Type B pancreatic cell (in vitro differentiated cells): ENCODE results near the gene KRT85. TPM values are rescaled to one million over a fixed set of nuclear protein-coding genes. Genes with fewer than 3 reads are reported as not detected.

Source experiments
- DNase-seq: peaks from one replicate; pipeline ENCODE4 v3.0.0; 2021; ENCODE audit warnings: mixed read lengths; ENCODE audit not compliant: unreplicated experiment; ENCODE audit errors: extremely low spot score
- H3K27ac Mint-ChIP-seq: 2 replicates; pipeline ENCODE4 v1.8.0; 2021; ENCODE audit warnings: mild to moderate bottlenecking, mixed read lengths
- H3K27me3 Mint-ChIP-seq: 2 replicates; pipeline ENCODE4 v1.8.0; 2021; ENCODE audit warnings: mixed read lengths
- H3K36me3 Mint-ChIP-seq: 2 replicates; pipeline ENCODE4 v1.8.0; 2021; ENCODE audit warnings: mixed read lengths
- H3K4me1 Mint-ChIP-seq: one replicate; pipeline ENCODE4 v1.8.0; 2021; ENCODE audit warnings: mixed read lengths; ENCODE audit not compliant: unreplicated experiment
- H3K4me3 Mint-ChIP-seq: 2 replicates; pipeline ENCODE4 v1.8.0; 2021; ENCODE audit warnings: mild to moderate bottlenecking, mixed read lengths
- H3K9me3 Mint-ChIP-seq: 2 replicates; pipeline ENCODE4 v1.8.0; 2021; ENCODE audit warnings: mixed read lengths
- CTCF ChIP-seq: fragments of 200-600 bp; sonication (generic); conservative IDR thresholded peaks from 2 replicates; pipeline ENCODE4 v1.5.0; 2021; ENCODE audit warnings: antibody characterized with exemption, mild to moderate bottlenecking
- total RNA-seq: library from RNA; stranded (reverse); gene quantifications from 2 replicates; pipeline ENCODE4 v1.2.1, GENCODE V29; 2021; ENCODE audit warnings: low replicate concordance

KRT85 gene
- total RNA-seq, 1 donor from 2014 or later: not detected

DNA sequence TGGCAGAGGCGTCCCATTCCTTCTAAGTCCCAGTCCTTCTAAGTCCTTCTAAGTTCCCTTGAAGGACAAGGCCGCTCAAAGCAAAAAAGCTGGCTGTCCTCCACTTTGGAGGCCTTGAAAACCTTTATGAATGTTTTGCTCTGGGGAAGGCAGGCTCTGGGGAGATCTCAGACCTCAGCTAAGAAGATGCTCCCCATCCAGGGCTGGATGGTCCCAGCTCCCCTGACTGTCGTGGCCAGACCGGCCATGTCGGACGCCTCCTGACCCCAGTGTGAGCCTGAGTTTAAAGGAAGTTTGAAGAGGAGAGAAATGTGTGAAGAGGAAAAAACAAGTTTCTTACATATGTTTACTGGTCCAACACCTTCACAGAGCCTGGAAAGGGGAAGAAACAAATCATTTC is 12.3 kb upstream of the KRT85 start:
- Mint-ChIP-seq H3K4me3 (no peak overlapping the region), H3K36me3 (no peaks in the 10 kb centered on the region), H3K27ac (no peak overlapping the region), H3K9me3 (no peaks in the 10 kb centered on the region), H3K4me1 (no peaks in the 10 kb centered on the region), H3K27me3 (peaks cover 24% of the 10 kb centered on the region)
- no peak for TF ChIP-seq CTCF
- DNase-seq: no peak

GRCh38 chr12:52378091-52378490 is 10.8 kb upstream of the KRT85 start:
- no peak for TF ChIP-seq CTCF
- Mint-ChIP-seq H3K27me3 (peaks cover 24% of the 10 kb centered on the region), H3K36me3 (no peaks in the 10 kb centered on the region), H3K9me3 (no peaks in the 10 kb centered on the region), H3K4me1 (no peaks in the 10 kb centered on the region), H3K27ac (no peak overlapping the region), H3K4me3 (no peak overlapping the region)
- DNase-seq: no peak

- H3K4me3 Mint-ChIP-seq: no peak overlapping the region
- no peaks in the 10 kb centered on the region for H3K36me3 Mint-ChIP-seq
- no peak overlapping the region for H3K27ac Mint-ChIP-seq
- TF ChIP-seq CTCF: no peak
- H3K9me3 Mint-ChIP-seq: no peaks in the 10 kb centered on the region
- H3K4me1 Mint-ChIP-seq: peaks cover 4% of the 10 kb centered on the region
- DNase-seq: no peak
- H3K27me3 Mint-ChIP-seq: peaks cover 24% of the 10 kb centered on the region
Measured at GRCh38 chr12:52377266-52377665, 10.0 kb upstream of the KRT85 start.

DNA sequence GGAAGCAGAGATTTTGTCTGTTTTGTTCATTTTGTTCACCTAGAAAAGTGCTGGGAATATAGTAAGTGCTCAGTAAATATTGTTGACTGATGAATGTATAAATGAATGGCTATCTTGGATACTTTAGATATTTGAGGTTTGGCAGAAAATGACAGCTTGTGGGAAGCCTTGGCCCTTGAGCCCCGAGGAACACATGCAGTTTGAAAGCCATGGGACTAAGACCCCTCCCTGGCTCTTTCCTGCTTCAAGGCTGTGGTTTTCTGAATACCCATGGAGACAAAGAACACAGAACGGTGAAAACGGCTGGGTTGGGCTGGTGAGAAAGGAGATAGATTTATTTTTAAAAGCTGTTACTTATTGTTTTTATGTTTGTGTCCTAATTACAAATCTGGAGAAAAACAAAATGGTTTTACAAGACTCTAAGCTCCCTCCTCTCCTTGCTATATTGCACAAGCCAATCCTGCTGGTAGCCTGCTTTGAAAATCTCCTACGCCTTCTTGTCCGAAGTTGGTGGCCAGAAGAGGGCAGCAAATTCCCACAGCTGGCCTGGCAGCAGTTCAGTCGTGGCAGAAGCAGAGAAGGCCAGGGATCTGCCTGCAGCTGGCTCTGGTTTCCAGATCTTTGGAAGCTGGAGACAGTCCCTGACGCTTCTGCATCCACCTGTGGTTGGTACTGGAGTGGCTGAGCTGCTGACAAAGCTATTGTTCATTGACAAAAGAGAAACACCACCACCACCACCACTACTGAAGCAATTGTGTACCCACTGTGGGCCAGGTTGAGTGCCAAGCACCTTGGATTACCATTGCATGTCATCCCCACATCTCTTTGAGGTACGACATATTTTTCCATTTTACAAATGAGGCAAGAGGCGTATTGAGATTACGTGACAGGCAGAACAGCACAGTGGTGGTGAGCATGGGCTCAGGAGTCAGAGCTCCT is 5.2 kb upstream of the KRT85 start:
- no peaks in the 10 kb centered on the region for H3K36me3 Mint-ChIP-seq
- TF ChIP-seq CTCF: peak; percentile 88
- DNase-seq: peak; percentile 82
- no peak overlapping the region for H3K27ac Mint-ChIP-seq
- no peak overlapping the region for H3K4me3 Mint-ChIP-seq
- no peaks in the 10 kb centered on the region for H3K9me3 Mint-ChIP-seq
- peaks cover 12% of the 10 kb centered on the region for H3K4me1 Mint-ChIP-seq
- peaks cover 19% of the 10 kb centered on the region for H3K27me3 Mint-ChIP-seq

DNA sequence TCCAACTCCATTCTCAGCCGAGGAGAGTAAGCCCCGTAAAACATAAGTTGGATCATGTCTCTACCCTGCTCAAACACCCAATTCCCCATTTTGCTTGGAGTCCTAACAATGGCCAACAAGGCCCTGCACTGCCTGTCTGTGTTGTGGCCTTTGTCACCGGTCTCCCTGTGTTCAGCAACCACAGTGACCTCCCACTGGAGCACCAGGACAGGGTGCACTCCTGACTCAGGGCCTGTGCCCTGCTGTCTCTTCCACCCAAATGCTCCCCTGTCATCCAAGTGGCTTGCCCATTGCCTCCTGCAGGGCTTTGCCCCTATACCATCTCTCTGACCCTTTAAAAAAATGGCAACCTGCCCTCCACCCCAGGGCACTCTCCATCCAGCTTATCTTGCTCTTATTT is 4.4 kb upstream of the KRT85 start:
- Mint-ChIP-seq H3K4me1 (peaks cover 12% of the 10 kb centered on the region), H3K27ac (no peak overlapping the region), H3K36me3 (no peaks in the 10 kb centered on the region), H3K27me3 (peaks cover 19% of the 10 kb centered on the region), H3K9me3 (no peaks in the 10 kb centered on the region), H3K4me3 (no peak overlapping the region)
- TF ChIP-seq CTCF: no peak
- DNase-seq: no peak
